ENCODE data around the gene TBX21.

Gene TBX21

GRCh38 chr17:47714773-47715396 lies 18.2 kb upstream of the TBX21 start:
- no peak for DNase-seq

GRCh38 chr17:47715669-47716325 lies 17.2 kb upstream of the TBX21 start:
- no peak for DNase-seq

GRCh38 chr17:47716375-47716774 lies 16.7 kb upstream of the TBX21 start:
- DNase-seq = no peak

- DNase-seq = no peak
Observed at GRCh38 chr17:47717261-47717697, 15.8 kb upstream of the TBX21 start.

- DNase-seq = no peak
Observed at GRCh38 chr17:47717979-47718621, 14.9 kb upstream of the TBX21 start.

- DNase-seq = no peak
Observed at GRCh38 chr17:47718634-47719405, 14.2 kb upstream of the TBX21 start.

- no peak for DNase-seq
Observed at GRCh38 chr17:47719411-47720152, 13.5 kb upstream of the TBX21 start.

GRCh38 chr17:47720196-47720595 lies 12.8 kb upstream of the TBX21 start:
- DNase-seq = no peak

GRCh38 chr17:47720754-47721533 lies 12.1 kb upstream of the TBX21 start:
- DNase-seq = no peak

GRCh38 chr17:47721725-47722124 lies 11.3 kb upstream of the TBX21 start:
- DNase-seq = no peak

GRCh38 chr17:47724705-47725104 lies 8.3 kb upstream of the TBX21 start:
- no peak for DNase-seq

- no peak for DNase-seq
Observed at GRCh38 chr17:47725446-47726111, 7.5 kb upstream of the TBX21 start.

- no peak for DNase-seq
Observed at GRCh38 chr17:47726796-47727703, 6.0 kb upstream of the TBX21 start.

GRCh38 chr17:47727704-47728036 lies 5.4 kb upstream of the TBX21 start:
- no peak for DNase-seq

- no peak for DNase-seq
Observed at GRCh38 chr17:47728214-47728877, 4.7 kb upstream of the TBX21 start.

- DNase-seq = no peak
Observed at GRCh38 chr17:47729476-47729875, 3.6 kb upstream of the TBX21 start.

- DNase-seq = no peak
Observed at GRCh38 chr17:47730681-47731080, 2.4 kb upstream of the TBX21 start.

GRCh38 chr17:47731396-47731795 lies 1.6 kb upstream of the TBX21 start:
- DNase-seq = no peak

GRCh38 chr17:47732399-47733046 lies 513 bp upstream of the TBX21 start:
- no peak for DNase-seq
